GM13976 (cell line): ENCODE results near the gene CCSER2.
"Not testable (repeated sequence)": the region's sequence is repeated elsewhere in the genome, so short reads cannot be mapped to it uniquely, and the experiment has no call there.

Experiments used
- DNase-seq: peaks from one replicate; pipeline ENCODE4 v3.0.0; 2012; ENCODE audit warnings: low spot score
- in situ Hi-C: fragments of 300-500 bp; cut with MboI; formaldehyde crosslinking; loops from one replicate; pipeline ENCODE4 v1.12.0; 2022; ENCODE audit warnings: low sequenced_read_pairs, mixed read lengths, inconsistent platforms; ENCODE audit not compliant: unreplicated experiment
- TF ChIP-seq, protein P1 (sequence below): IDR thresholded peaks from 2 replicates; pipeline ENCODE4 v1.5.1; 2012; ENCODE audit warnings: borderline replicate concordance, mild to moderate bottlenecking; ENCODE audit not compliant: insufficient read depth; ENCODE audit errors: extremely low read depth, missing control alignments, control extremely low read depth

The CCSER2 gene

DNA sequence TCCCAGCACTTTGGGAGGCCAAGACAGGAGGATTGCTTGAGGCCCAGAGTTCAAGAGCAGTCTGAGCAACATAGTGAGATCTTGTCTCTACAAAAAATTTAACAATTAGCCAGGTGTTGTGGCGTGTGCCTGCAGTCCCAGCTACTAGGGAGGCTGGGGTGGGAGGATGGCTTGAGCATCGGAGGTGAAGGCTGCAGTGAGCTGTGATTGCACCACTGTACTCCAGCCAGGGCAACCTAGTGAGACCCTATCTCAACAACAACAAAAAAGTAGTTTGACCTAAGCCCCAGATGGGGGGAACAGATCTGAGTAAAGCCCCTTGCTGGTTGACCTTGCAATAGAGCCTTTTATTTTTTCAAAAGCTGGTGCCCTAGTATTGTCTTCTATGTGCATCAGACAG is 15.6 kb upstream of the CCSER2 start:
- no peak for DNase-seq
- in situ Hi-C loops: no loop called here
- TF ChIP-seq, protein P1, sequence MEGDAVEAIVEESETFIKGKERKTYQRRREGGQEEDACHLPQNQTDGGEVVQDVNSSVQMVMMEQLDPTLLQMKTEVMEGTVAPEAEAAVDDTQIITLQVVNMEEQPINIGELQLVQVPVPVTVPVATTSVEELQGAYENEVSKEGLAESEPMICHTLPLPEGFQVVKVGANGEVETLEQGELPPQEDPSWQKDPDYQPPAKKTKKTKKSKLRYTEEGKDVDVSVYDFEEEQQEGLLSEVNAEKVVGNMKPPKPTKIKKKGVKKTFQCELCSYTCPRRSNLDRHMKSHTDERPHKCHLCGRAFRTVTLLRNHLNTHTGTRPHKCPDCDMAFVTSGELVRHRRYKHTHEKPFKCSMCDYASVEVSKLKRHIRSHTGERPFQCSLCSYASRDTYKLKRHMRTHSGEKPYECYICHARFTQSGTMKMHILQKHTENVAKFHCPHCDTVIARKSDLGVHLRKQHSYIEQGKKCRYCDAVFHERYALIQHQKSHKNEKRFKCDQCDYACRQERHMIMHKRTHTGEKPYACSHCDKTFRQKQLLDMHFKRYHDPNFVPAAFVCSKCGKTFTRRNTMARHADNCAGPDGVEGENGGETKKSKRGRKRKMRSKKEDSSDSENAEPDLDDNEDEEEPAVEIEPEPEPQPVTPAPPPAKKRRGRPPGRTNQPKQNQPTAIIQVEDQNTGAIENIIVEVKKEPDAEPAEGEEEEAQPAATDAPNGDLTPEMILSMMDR: no peak

- TF ChIP-seq, protein P1: no peak
- DNase-seq: no peak
- in situ Hi-C loops: no loop called here
Observed at GRCh38 chr10:84314275-84314674, 14.1 kb upstream of the CCSER2 start.

- TF ChIP-seq, protein P1: no peak
- DNase-seq: peak; percentile 45
- in situ Hi-C loops: no loop called here
Observed at GRCh38 chr10:84317174-84317573, 11.2 kb upstream of the CCSER2 start.

DNA sequence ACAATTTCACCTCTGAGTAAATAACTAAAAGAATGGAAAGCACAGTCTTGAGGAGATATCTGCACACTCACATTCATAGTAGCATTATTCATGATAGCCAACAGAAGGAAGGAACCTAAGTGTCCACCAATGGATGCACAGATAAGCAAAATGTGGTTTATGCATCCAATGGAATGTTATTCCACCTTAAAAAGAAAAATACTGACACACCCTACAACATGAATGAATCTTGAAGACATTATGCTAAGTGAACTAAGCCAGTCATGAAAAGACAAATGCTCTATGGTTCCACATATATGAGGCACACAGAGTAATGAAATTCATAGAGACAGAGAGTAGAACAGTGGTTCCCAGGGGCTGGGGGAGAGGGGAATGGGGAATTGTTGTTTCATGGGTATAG is 6.5 kb upstream of the CCSER2 start:
- DNase-seq: no peak
- in situ Hi-C loops: no loop called here

GRCh38 chr10:84323566-84323965 is 4.8 kb upstream of the CCSER2 start:
- in situ Hi-C loops, DNase-seq: not testable (repeated sequence)

More for the DNA sequence above, 6.5 kb upstream of the CCSER2 start:
- TF ChIP-seq, protein P1: no peak

GRCh38 chr10:84326995-84327394 is 1.4 kb upstream of the CCSER2 start:
- DNase-seq, in situ Hi-C loops: not testable (repeated sequence)

- peak; percentile 39 for DNase-seq
- in situ Hi-C loops: no loop called here
- TF ChIP-seq, protein P1: no peak
Observed at GRCh38 chr10:84329196-84329611, 815 bp downstream of the CCSER2 start.

- in situ Hi-C loops: no loop called here
- peak; percentile 32 for DNase-seq
- TF ChIP-seq, protein P1: no peak
Observed at GRCh38 chr10:84329986-84330651, 1.7 kb downstream of the CCSER2 start.
